ENCODE results near the gene GAB1. TPM values are rescaled to one million over a fixed set of nuclear protein-coding genes. Genes with fewer than 3 reads are reported as not detected.

The GAB1 gene
- total RNA-seq, 2 donors from 2014 or later = 48.3 to 77.3 TPM

DNA sequence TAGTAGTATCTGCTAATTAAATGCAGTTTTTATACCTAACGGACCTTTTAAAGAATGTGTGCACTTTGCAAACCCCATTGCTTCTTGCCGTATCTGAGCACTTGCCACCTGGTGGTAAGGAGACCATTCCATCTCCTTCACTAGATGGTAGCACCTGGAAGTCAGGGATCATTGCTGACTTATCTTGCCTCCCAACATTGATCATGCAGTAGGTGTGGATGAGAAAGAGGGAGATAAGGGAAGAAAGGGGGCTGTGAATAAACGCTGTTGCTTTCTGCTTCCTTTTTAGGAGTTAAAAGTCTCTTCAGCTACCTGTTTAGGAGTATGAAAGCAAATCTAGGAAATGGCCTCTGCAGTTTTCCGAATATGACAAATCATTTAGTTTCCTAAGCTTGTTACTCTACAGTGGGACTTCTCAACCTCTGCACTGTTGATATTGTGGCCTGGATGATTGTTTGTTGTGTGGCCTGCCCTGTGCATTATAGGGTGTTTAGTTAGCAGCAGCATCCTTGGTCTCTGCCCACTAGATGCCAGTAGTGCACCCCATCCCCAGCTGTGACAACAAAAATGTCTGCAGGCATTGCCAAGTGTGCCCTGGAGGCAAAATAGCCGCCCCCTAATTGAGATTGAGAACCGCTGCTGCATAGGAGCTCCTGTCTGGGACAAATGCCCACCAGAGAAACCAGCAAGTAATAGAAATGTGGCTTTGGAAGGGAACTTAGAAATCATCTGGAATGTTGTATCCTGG, 38.8 kb downstream of the GAB1 start:
- Histone ChIP-seq H3K9me3 (no peaks in the 10 kb centered on the region), H3K27ac (peak overlapping the region in 1 of 2 donors; percentile 10), H3K36me3 (no peaks in the 10 kb centered on the region), H3K27me3 (replicated peaks; ENCODE audit: insufficient read depth) (no peaks in the 10 kb centered on the region), H3K4me1 (ENCODE audit: control insufficient read depth in 1 of 2, low read depth in 2 of 2) (peaks cover 56 to 81% of the 10 kb centered on the region in 2 donors), H3K4me3 (peak overlapping the region; percentile 26)
- TF ChIP-seq, protein P1, sequence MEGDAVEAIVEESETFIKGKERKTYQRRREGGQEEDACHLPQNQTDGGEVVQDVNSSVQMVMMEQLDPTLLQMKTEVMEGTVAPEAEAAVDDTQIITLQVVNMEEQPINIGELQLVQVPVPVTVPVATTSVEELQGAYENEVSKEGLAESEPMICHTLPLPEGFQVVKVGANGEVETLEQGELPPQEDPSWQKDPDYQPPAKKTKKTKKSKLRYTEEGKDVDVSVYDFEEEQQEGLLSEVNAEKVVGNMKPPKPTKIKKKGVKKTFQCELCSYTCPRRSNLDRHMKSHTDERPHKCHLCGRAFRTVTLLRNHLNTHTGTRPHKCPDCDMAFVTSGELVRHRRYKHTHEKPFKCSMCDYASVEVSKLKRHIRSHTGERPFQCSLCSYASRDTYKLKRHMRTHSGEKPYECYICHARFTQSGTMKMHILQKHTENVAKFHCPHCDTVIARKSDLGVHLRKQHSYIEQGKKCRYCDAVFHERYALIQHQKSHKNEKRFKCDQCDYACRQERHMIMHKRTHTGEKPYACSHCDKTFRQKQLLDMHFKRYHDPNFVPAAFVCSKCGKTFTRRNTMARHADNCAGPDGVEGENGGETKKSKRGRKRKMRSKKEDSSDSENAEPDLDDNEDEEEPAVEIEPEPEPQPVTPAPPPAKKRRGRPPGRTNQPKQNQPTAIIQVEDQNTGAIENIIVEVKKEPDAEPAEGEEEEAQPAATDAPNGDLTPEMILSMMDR (IDR thresholded peaks at IDR 0.05) = peak; percentile 31
- no peak for DNase-seq (ENCODE audit: low spot score)
- peak; percentile 17 for ATAC-seq (ENCODE audit: insufficient number of reproducible peaks, low FRiP score, low read depth)

DNA sequence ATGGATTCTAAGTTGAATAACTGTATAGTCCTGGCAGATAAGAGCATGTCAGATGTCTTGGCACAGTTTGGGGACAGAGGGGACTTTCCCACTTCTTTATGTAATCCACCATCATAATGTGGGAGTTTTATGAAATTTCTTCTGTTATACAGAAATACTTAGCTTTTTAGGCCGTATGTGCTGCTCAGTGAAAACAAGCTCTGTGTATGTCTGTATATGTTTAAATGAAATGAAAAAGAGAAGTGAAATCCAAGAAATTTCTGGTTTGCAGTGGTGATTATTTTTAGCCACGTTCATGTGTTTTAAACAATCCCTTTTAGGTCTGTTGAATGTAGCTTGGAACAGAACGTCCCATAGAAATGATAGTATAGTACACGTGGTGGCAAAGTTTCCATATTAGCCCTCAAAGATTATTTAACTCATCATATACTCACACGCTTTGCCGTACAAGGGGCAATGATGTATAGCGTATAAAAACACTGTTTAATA, 41.0 kb downstream of the GAB1 start:
- H3K4me1 ChIP-seq (ENCODE audit: control insufficient read depth in 1 of 2, low read depth in 2 of 2) = peaks cover 71 to 93% of the 10 kb centered on the region in 2 donors
- no peak for ATAC-seq (ENCODE audit: insufficient number of reproducible peaks, low FRiP score, low read depth)

DNA sequence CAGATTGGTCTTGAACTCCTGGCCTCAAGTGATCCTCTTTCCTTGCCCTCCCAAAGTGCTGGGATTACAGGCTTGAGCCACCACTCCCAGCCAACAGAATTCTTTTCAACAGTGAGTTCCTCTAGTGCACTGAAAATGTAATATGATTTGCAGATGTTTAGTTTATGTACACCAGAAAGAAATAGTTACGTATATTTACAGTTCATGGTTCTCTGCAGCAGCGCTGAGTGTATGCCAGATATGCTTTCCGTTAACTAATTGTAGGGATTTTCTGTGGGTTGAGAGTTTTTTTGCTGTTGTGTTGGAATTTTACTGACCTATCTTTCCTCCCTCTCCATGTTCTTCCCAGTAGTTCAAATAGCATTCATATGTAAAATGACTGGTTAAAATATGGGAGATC, 44.0 kb downstream of the GAB1 start:
- H3K4me1 ChIP-seq (ENCODE audit: control insufficient read depth in 1 of 2, low read depth in 2 of 2) = peaks cover 73 to 99% of the 10 kb centered on the region in 2 donors
- no peak for ATAC-seq (ENCODE audit: insufficient number of reproducible peaks, low FRiP score, low read depth)
- H3K9me3 ChIP-seq = no peaks in the 10 kb centered on the region
- H3K27ac ChIP-seq = peak overlapping the region; percentile 75 to 82
- H3K4me3 ChIP-seq = no peak overlapping the region
- no peak for DNase-seq (ENCODE audit: low spot score)
- H3K36me3 ChIP-seq = no peaks in the 10 kb centered on the region
- H3K27me3 ChIP-seq (replicated peaks; ENCODE audit: insufficient read depth) = no peaks in the 10 kb centered on the region
- TF ChIP-seq, protein P1 (IDR thresholded peaks at IDR 0.05) = no peak

More for the DNA sequence above, 41.0 kb downstream of the GAB1 start:
- peak overlapping the region; percentile 43 for H3K4me3 ChIP-seq
- H3K27ac ChIP-seq = peak overlapping the region; percentile 10 to 68
- H3K27me3 ChIP-seq (replicated peaks; ENCODE audit: insufficient read depth) = no peaks in the 10 kb centered on the region
- H3K9me3 ChIP-seq = no peaks in the 10 kb centered on the region
- no peaks in the 10 kb centered on the region for H3K36me3 ChIP-seq
- no peak for DNase-seq (ENCODE audit: low spot score)
- TF ChIP-seq, protein P1 (IDR thresholded peaks at IDR 0.05) = no peak

DNA sequence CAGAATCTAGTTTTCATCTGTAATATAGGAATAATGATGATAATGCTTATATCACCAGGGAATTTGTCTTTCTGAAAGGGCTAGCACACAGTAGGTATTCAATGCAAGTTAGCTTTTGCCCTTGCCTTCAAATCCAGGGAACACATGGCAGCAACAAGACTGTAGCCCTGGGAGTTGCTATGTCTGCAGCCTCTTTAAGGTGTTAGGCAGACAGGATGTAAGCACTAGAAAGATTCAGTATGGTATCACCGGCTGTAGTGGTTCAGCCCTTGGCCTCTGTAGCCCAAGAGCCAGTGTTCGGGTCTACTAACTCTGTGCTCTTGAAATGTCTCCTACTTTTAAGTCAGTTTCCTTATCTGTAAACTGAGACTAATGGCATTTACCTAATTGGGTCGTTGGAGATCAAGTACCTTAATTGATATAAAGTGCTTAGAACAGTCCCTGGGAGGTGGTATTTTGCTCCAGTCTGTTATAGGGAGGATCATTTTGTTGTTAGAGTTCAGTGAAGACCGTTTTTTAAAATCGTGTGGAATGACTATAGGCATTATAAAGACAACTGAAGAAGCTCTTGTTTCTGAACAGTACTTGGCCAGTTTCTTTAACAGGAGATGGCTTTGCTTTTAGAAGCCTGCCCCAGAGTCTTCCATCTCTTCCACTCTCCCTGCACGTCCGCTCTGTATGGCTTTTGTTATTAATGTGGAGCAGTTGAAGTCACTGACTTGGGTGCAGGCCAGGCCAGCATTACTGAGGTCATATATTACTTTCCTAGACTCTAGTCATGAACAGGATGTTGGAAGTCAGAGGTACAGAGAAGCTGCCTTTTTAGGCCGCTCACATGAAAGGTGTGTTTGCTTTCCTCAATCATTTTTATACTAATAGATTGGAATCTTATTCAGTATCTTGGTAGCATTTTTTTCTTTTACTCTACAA, 44.8 kb downstream of the GAB1 start:
- DNase-seq (ENCODE audit: low spot score) (peak; percentile 68), ATAC-seq (ENCODE audit: insufficient number of reproducible peaks, low FRiP score, low read depth) (peak; percentile 90)
- Histone ChIP-seq H3K27ac (peak overlapping the region; percentile 75 to 82), H3K27me3 (replicated peaks; ENCODE audit: insufficient read depth) (no peaks in the 10 kb centered on the region), H3K4me3 (peak overlapping the region; percentile 49), H3K36me3 (no peaks in the 10 kb centered on the region), H3K9me3 (no peaks in the 10 kb centered on the region), H3K4me1 (ENCODE audit: control insufficient read depth in 1 of 2, low read depth in 2 of 2) (peaks cover 64 to 95% of the 10 kb centered on the region in 2 donors)
- TF ChIP-seq, protein P1 (IDR thresholded peaks at IDR 0.05) = no peak

DNA sequence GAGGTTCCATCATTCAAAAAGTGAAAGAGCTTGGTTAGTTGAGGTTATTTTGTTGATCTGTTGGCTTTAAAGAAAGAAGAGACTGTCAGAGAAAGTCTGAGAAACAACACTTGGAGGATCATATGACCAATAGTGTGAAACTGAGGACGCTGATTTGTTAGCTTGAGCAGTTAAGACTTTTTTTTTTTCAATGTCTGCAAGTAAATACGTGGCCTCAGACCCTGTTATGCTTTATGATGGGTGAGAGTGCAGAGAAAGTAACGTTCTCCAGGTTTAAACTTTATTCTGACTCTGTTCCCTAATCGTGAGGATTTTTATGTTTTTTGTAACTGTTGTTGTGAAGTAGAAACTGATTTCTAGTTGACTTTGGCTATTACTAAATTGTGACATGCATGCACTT, 45.9 kb downstream of the GAB1 start:
- H3K27me3 ChIP-seq (replicated peaks; ENCODE audit: insufficient read depth) = no peaks in the 10 kb centered on the region
- H3K4me1 ChIP-seq (ENCODE audit: control insufficient read depth in 1 of 2, low read depth in 2 of 2) = peaks cover 56 to 91% of the 10 kb centered on the region in 2 donors
- no peaks in the 10 kb centered on the region for H3K36me3 ChIP-seq
- DNase-seq (ENCODE audit: low spot score) = no peak
- peak overlapping the region; percentile 49 for H3K4me3 ChIP-seq
- H3K9me3 ChIP-seq = no peaks in the 10 kb centered on the region
- TF ChIP-seq, protein P1 (IDR thresholded peaks at IDR 0.05) = no peak
- no peak for ATAC-seq (ENCODE audit: insufficient number of reproducible peaks, low FRiP score, low read depth)
- H3K27ac ChIP-seq = peak overlapping the region; percentile 75 to 82
